ENCODE results near the gene USP44. TPM values are rescaled to one million over a fixed set of nuclear protein-coding genes. Genes with fewer than 3 reads are reported as not detected.
A peak's percentile ranks its signal among the peaks of the same experiment; 100 is the strongest.
"Not testable (repeated sequence)": the region's sequence is repeated elsewhere in the genome, so short reads cannot be mapped to it uniquely, and the experiment has no call there.

The USP44 gene
- total RNA-seq, 4 donors from 2014 or later = 0.19 to 5.9 (median 0.50) TPM

DNA sequence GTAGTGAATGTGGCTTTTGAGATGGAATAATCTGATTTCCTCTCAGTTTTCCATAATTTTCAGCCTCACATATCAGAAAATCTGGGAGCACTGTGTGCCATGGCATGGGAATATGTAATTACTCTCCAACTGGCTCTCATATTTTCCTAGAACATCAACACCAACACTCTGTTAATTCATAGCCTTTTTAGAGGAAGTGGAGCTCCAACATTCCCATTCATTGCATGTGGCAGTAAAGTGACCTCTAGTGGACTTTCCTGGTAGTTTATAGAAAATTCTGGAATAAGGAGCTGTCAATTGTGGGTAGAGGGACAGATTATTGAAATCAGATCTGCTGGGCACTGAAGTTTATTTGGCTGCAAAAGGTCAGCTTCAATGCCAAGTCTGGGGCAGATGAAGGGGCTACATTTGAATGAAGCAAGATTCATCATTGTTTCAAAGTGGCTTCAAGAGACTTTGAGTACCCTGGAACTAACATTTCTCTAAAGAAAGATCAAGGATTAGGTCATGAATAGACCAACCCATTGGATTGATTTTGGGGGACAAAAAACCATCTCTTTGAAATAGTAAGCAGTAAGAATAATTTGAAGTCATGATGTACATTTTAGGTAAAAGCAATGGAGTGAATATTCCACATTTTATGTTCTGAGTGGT, 23.6 kb upstream of the USP44 start:
- H3K27ac ChIP-seq = no peak overlapping the region
- H3K4me3 ChIP-seq = no peak overlapping the region
- no peaks in the 10 kb centered on the region for H3K4me1 ChIP-seq
- TF ChIP-seq POLR2A (IDR thresholded peaks at IDR 0.05) = no peak
- TF ChIP-seq, protein P1, sequence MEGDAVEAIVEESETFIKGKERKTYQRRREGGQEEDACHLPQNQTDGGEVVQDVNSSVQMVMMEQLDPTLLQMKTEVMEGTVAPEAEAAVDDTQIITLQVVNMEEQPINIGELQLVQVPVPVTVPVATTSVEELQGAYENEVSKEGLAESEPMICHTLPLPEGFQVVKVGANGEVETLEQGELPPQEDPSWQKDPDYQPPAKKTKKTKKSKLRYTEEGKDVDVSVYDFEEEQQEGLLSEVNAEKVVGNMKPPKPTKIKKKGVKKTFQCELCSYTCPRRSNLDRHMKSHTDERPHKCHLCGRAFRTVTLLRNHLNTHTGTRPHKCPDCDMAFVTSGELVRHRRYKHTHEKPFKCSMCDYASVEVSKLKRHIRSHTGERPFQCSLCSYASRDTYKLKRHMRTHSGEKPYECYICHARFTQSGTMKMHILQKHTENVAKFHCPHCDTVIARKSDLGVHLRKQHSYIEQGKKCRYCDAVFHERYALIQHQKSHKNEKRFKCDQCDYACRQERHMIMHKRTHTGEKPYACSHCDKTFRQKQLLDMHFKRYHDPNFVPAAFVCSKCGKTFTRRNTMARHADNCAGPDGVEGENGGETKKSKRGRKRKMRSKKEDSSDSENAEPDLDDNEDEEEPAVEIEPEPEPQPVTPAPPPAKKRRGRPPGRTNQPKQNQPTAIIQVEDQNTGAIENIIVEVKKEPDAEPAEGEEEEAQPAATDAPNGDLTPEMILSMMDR (IDR thresholded peaks at IDR 0.05) = peak; percentile 34 to 63 (median 50)
- DNase-seq = no peak
- no peaks in the 10 kb centered on the region for H3K9me3 ChIP-seq
- no peaks in the 10 kb centered on the region for H3K36me3 ChIP-seq
- no peaks in the 10 kb centered on the region for H3K27me3 ChIP-seq
- intact Hi-C loops (cut with DNase I) = no loop called here

DNA sequence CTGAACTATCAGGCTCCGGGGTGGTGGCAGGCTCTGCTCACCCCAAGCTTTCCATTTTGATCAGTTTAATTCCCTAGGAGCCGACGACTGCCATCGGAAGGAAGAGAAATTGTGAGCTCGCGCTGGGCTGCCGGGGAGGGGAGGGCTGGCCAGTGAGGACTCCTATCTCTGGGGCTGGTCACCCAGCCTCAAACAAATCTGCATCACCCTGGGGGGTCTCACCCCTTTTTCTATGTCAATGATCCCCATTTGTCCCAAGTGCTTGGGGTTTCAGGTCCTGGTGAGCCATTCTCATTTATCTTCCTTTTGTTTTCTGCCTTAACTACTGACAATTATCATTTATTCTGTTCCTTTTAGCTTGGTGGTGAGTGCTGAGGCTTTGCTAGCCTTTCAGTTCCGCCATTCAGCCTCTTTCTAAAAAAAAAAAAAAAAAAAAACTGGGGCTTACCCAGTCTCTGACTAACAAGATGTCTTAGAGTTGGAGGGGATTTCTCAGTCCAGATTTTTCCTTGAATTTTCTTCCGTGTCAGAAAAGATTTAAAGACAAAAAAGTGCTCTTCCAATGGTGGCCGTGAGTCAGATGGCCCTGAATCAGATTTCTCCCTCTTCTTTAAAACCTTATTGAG, 22.8 kb upstream of the USP44 start:
- no peaks in the 10 kb centered on the region for H3K36me3 ChIP-seq
- intact Hi-C loops (cut with DNase I) = no loop called here
- TF ChIP-seq, protein P1 (IDR thresholded peaks at IDR 0.05) = no peak
- TF ChIP-seq POLR2A (IDR thresholded peaks at IDR 0.05) = no peak
- H3K27ac ChIP-seq = no peak overlapping the region
- peaks cover 0 to under 1% (median 0%) of the 10 kb centered on the region in 4 donors for H3K27me3 ChIP-seq
- H3K4me3 ChIP-seq = no peak overlapping the region
- DNase-seq = no peak
- WGBS, 2 donors = 33 to 66% methylated on average over 9 to 10 of the region's 10 CpGs
- no peaks in the 10 kb centered on the region for H3K4me1 ChIP-seq
- H3K9me3 ChIP-seq = no peaks in the 10 kb centered on the region

DNA sequence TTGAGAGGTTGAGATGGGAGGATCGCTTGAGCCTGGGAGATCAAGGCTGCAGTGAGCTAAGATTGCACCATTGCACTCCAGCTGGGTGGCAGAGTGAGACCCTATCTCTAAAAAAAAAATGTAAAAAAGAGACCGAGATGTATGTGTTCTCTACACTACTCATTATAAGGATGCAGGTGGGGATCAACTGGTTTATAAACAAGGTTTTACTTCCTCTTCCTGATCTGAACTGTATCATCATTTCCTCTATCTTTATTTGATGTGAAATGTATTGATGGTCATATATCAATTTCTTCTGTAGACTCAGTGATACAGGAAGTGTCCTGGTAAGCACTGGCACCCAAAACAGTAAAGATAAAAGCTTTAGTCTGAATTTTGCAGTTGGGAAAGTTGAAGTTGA, 20.1 kb upstream of the USP44 start:
- H3K4me1 ChIP-seq = no peaks in the 10 kb centered on the region
- no peak for TF ChIP-seq POLR2A (IDR thresholded peaks at IDR 0.05)
- TF ChIP-seq, protein P1 (IDR thresholded peaks at IDR 0.05) = no peak
- no peaks in the 10 kb centered on the region for H3K36me3 ChIP-seq
- no peak overlapping the region for H3K27ac ChIP-seq
- intact Hi-C loops (cut with DNase I) = no loop called here
- no peak overlapping the region for H3K4me3 ChIP-seq
- no peaks in the 10 kb centered on the region for H3K9me3 ChIP-seq
- 74 to 95% methylated on average over 2 of the region's 2 CpGs for WGBS, 2 donors
- DNase-seq = no peak
- peaks cover 0 to 5% (median 0%) of the 10 kb centered on the region in 4 donors for H3K27me3 ChIP-seq

DNA sequence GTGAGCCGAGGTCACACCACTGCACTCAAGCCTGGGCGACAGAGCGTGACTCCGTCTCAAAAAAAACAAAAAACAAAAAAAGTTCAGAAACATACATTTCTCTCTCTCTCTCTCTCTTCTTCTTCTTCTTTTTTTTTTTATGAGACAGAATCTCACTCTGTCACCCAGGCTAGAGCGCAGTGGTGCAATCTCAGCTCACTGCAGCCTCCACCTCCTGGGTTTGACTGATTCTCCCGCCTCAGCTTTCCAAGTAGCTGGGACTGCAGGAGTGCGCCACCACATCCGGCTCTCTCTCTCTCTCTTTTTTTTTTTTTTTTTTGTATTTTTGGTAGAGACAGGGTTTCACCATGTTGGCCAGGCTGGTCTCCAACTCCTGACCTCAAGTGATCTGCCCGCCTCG, 16.8 kb upstream of the USP44 start:
- H3K9me3 ChIP-seq; H3K27ac ChIP-seq; DNase-seq; H3K4me3 ChIP-seq; H3K27me3 ChIP-seq; intact Hi-C loops (cut with DNase I); H3K36me3 ChIP-seq; H3K4me1 ChIP-seq: not testable (repeated sequence)
- 86 to 92% methylated on average over 9 to 10 of the region's 10 CpGs for WGBS, 2 donors

DNA sequence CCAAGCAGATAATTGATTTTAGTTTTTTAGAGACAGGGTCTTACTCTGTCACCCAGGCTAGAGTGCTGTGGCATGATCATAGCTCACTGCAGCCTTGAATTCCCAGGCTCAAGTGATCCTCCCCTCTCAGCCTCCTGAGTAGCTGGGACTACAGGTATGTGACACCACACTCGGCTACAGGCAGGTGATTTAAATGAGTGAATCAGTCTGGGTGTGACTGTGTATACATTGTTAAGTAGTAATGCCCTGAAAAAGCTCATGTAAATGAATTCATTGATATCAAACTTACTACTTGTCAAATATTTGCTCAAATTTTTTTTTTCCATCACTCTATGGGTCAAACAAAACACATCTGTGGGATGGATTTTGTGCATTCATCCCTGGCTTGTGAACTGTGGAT, 6.3 kb upstream of the USP44 start:
- Histone ChIP-seq H3K36me3 (no peaks in the 10 kb centered on the region), H3K27ac (no peak overlapping the region), H3K9me3 (no peaks in the 10 kb centered on the region), H3K4me3 (no peak overlapping the region), H3K4me1 (no peaks in the 10 kb centered on the region), H3K27me3 (no peaks in the 10 kb centered on the region)
- TF ChIP-seq POLR2A (IDR thresholded peaks at IDR 0.05) = no peak
- TF ChIP-seq, protein P1 (IDR thresholded peaks at IDR 0.05) = no peak
- DNase-seq = no peak
- intact Hi-C loops (cut with DNase I) = no loop called here
- WGBS, 2 donors = 28 to 57% methylated on average over 1 of the region's 1 CpG
